LNCAP (cell line): ENCODE measurements around the gene ABCA7.
A peak's percentile ranks its signal among the peaks of the same experiment; 100 is the strongest.

Experiments
- TF ChIP-seq, protein P1 (sequence below): fragments of 450-650 bp; IDR thresholded peaks from 2 replicates; pipeline ENCODE4 v1.5.1; 2017; ENCODE audit warnings: mild to moderate bottlenecking

Gene ABCA7

DNA sequence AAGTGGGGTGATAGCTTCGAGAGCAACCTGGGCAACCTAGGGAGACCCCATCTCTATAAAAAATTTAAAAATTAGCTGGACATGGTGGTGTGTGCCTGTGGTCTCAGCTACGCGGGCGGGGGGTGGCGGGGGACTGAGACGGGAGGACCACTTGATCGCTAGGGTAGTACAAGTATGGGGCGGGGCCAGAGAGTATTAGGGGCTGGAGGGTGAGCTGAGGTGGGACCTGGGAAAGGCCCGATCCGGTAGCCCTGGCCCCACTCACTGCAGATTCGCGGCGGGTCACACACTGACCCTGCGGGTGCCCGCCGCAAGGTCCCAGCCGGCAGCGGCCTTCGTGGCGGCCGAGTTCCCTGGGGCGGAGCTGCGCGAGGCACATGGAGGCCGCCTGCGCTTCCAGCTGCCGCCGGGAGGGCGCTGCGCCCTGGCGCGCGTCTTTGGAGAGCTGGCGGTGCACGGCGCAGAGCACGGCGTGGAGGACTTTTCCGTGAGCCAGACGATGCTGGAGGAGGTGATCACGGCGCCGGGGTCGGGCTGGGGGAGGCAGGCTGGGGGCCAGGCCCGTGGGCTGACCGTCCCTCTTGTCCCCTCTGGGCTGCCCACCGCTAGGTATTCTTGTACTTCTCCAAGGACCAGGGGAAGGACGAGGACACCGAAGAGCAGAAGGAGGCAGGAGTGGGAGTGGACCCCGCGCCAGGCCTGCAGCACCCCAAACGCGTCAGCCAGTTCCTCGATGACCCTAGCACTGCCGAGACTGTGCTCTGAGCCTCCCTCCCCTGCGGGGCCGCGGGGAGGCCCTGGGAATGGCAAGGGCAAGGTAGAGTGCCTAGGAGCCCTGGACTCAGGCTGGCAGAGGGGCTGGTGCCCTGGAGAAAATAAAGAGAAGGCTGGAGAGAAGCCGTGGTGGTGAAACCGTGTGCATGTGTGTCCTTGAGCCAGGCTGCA, 25.0 kb downstream of the ABCA7 start:
- TF ChIP-seq, protein P1, sequence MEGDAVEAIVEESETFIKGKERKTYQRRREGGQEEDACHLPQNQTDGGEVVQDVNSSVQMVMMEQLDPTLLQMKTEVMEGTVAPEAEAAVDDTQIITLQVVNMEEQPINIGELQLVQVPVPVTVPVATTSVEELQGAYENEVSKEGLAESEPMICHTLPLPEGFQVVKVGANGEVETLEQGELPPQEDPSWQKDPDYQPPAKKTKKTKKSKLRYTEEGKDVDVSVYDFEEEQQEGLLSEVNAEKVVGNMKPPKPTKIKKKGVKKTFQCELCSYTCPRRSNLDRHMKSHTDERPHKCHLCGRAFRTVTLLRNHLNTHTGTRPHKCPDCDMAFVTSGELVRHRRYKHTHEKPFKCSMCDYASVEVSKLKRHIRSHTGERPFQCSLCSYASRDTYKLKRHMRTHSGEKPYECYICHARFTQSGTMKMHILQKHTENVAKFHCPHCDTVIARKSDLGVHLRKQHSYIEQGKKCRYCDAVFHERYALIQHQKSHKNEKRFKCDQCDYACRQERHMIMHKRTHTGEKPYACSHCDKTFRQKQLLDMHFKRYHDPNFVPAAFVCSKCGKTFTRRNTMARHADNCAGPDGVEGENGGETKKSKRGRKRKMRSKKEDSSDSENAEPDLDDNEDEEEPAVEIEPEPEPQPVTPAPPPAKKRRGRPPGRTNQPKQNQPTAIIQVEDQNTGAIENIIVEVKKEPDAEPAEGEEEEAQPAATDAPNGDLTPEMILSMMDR, result peak; percentile 38

DNA sequence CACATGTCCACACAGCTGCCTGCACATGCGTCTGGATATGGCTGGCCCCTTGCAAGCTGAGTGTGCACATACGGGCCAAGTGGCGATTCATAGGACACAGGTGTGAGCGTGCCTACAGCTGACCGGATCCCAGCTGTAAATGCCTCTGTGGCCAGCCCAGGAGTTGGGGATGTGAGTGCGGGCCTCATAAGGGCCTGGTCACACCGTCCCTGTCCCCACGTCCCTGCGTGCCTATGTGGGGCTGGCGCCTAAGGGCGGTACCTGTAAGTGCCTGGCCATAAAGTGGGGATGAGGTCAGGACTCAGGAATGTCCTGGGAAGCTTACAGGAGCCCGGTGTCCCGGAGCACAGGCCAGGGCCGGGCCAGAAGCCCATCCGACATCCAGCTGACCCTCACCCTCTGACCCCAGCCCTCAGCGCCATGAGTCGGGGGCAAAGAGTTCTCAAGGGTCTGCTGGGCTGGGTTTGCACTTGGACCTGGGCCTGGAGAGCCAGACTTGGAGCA, 25.8 kb downstream of the ABCA7 start:
- TF ChIP-seq, protein P1, result no peak

- TF ChIP-seq, protein P1, result no peak
Measured at GRCh38 chr19:1066251-1066747, 26.4 kb downstream of the ABCA7 start.

GRCh38 chr19:1066748-1067340, 26.9 kb downstream of the ABCA7 start, which contains the start of gene ARHGAP45:
ARHGAP45 (plus strand) TSS chr19:1067167; CDS start chr19:1067406, 239 bp downstream.
- TF ChIP-seq, protein P1, result no peak

DNA sequence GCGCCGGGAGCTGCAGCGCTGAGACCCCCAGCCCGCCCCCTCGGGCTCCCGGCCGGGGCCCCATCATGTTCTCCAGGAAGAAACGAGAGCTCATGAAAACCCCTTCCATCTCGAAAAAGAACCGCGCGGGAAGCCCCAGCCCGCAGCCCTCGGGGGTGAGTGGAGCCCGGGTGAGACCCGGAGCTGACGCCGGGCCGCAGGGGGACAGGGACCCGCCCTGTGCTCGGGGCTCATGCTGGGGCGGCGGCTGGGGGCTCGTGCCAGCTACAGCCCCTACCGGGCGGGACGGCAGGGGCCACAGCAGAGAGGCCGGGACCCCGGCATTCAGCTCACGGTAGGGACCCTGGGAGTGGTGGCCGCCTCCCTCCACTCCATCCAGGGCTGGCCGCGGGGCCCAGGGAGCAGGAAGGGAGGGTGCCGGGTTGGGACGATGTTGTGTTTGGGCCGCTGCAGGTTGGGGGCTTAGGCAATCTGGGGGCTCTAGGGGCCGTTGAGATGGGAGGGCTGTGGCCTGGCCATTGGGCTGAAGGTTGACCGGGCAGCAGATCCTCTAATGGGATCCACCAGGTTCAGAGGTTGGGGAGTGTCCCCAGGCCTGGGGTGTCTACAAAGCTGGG, 27.5 kb downstream of the ABCA7 start:
- TF ChIP-seq, protein P1, result no peak

GRCh38 chr19:1068009-1069001, 28.4 kb downstream of the ABCA7 start:
- TF ChIP-seq, protein P1, result no peak
